ENCODE data around the gene PPFIA4. TPM values are rescaled to one million over a fixed set of nuclear protein-coding genes. Genes with fewer than 3 reads are reported as not detected.

Gene PPFIA4
- total and polyA plus RNA-seq, 2 donors (not counting 3 experiments of a cell fraction or from before 2014, with no cell fraction given): 0.17 to 0.22 TPM

DNA sequence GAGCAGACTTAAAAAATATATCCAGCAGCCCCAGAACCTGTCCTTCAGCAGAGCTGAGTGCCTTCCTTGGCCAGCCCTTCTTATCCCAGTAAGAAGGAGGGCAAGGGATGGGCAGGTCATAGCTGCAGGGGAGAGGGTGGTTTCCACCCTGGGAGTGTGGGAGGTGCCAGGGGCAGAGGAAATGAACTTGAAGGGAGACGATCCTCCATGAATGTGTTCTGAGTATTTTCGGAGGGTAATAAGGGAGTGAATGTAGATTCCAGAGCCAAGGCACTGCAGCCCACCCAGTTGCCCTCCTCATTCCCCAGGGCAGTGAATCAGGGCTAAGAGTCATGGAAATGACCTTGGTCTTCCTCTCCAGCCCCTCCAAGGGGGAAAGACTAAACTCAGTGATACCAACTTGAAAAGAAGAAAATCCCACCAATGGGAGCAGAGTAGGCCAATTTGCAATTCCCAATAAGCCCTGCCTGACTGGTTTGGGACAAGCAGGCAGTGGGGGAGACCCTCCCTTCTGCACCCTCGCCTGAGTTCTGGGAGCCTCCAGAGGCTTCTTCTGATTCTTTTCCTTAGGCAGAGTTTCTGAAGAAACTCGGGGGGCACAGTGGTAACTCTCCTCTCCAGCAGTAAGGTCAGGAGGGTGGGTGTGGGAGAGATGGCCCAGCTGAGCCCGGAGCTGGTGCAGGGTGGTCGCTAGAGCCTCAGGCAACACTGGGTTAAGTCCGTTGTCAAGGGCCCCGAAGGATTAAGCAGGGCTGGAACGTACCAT, 55.4 kb downstream of the PPFIA4 start:
- H3K36me3 ChIP-seq (ENCODE audit: control insufficient read depth in 2 of 2, extremely low read depth in 1 of 2, insufficient read depth in 2 of 2, low read length in 2 of 2): no peaks in the 10 kb centered on the region
- H4K20me1 ChIP-seq (replicated peaks; ENCODE audit: control insufficient read depth, extremely low read depth, insufficient read depth, low read length): no peaks in the 10 kb centered on the region
- H3K27ac ChIP-seq (ENCODE audit: insufficient read depth, low read depth, low read length): no peak overlapping the region
- CTCF ChIA-PET: interaction anchor here (0.5 to 3.7 kb wide), 5 partner anchors 11 to 186 kb away, joined by 3 to 26 read pairs (median 5); no protein-coding TSS in a partner anchor
- TF ChIP-seq, protein P1, sequence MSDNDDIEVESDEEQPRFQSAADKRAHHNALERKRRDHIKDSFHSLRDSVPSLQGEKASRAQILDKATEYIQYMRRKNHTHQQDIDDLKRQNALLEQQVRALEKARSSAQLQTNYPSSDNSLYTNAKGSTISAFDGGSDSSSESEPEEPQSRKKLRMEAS (IDR thresholded peaks at IDR 0.05; ENCODE audit: insufficient read depth, insufficient read length): no peak
- TF ChIP-seq POLR2AphosphoS5 (IDR thresholded peaks at IDR 0.05; ENCODE audit: insufficient read depth, low read depth, low read length): no peak
- TF ChIP-seq GATA2 (IDR thresholded peaks at IDR 0.05; ENCODE audit: insufficient read depth, insufficient read length, low read depth, low read length): no peak
- TF ChIP-seq EZH2 (IDR thresholded peaks at IDR 0.05; ENCODE audit: borderline replicate concordance, low read depth, low read length, severe bottlenecking): no peak
- TF ChIP-seq, protein P2, sequence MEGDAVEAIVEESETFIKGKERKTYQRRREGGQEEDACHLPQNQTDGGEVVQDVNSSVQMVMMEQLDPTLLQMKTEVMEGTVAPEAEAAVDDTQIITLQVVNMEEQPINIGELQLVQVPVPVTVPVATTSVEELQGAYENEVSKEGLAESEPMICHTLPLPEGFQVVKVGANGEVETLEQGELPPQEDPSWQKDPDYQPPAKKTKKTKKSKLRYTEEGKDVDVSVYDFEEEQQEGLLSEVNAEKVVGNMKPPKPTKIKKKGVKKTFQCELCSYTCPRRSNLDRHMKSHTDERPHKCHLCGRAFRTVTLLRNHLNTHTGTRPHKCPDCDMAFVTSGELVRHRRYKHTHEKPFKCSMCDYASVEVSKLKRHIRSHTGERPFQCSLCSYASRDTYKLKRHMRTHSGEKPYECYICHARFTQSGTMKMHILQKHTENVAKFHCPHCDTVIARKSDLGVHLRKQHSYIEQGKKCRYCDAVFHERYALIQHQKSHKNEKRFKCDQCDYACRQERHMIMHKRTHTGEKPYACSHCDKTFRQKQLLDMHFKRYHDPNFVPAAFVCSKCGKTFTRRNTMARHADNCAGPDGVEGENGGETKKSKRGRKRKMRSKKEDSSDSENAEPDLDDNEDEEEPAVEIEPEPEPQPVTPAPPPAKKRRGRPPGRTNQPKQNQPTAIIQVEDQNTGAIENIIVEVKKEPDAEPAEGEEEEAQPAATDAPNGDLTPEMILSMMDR (IDR thresholded peaks at IDR 0.05; ENCODE audit: extremely low read depth in 1 of 2, insufficient read depth in 1 of 2, low read depth in 1 of 2, low read length in 2 of 2): no peak
- no peak for TF ChIP-seq JUN (IDR thresholded peaks at IDR 0.05; ENCODE audit: borderline replicate concordance, insufficient read depth, insufficient read length, low read depth)
- TF ChIP-seq MYC (IDR thresholded peaks at IDR 0.05; ENCODE audit: low read depth, low read length): no peak
- FAIRE-seq (no peak), DNase-seq (ENCODE audit: low read depth, low spot score) (no peak)
- H3K9me3 ChIP-seq (replicated peaks; ENCODE audit: control insufficient read depth, insufficient read depth, low read length): no peaks in the 10 kb centered on the region
- no peak overlapping the region for H3K9ac ChIP-seq (replicated peaks; ENCODE audit: extremely low read depth, insufficient read depth, low read length)
- H3K27me3 ChIP-seq (ENCODE audit: control insufficient read depth in 2 of 2, insufficient read depth in 2 of 2, low read length in 2 of 2): peaks cover 16 to 20% of the 10 kb centered on the region in 2 experiments
- dilution Hi-C loops (cut with MboI; ENCODE audit: extremely low pct_ligation_motif_present, low sequenced_read_pairs): no loop called here
- no peak overlapping the region for H3K4me2 ChIP-seq (ENCODE audit: insufficient read depth, low read length)
- no peak overlapping the region for H3K4me3 ChIP-seq (replicated peaks in 1 of 3; ENCODE audit: insufficient read depth in 1 of 3, low read depth in 1 of 3, low read length in 3 of 3)
- no TSS peak for BruUV-seq (replicated peaks)
- POLR2A ChIA-PET: no interaction called here
- no peaks in the 10 kb centered on the region for H3K79me2 ChIP-seq (ENCODE audit: control insufficient read depth, insufficient read depth, low read length)
- no peaks in the 10 kb centered on the region for H3K4me1 ChIP-seq (ENCODE audit: control insufficient read depth, extremely low read depth, insufficient read depth, low read length)
- H3K9me1 ChIP-seq (replicated peaks; ENCODE audit: control insufficient read depth, extremely low read depth, insufficient read depth, low read length): no peaks in the 10 kb centered on the region
- intact Hi-C loops (cut with micrococcal nuclease): no loop called here
- H2AFZ ChIP-seq (ENCODE audit: low read depth, low read length): no peak overlapping the region

Data from endothelial cell of umbilical vein (primary cell).